HepG2 (cell line): ENCODE data around the gene FBXO41. TPM values are rescaled to one million over a fixed set of nuclear protein-coding genes. Genes with fewer than 3 reads are reported as not detected.

Source experiments
- ATF1 ChIP-seq: IDR thresholded peaks from 2 replicates; pipeline ENCODE4 v1.6.1; 2016; ENCODE audit warnings: mild to moderate bottlenecking, control low read depth
- GLI4 ChIP-seq: sonication (generic); formaldehyde crosslinking; IDR thresholded peaks from 2 replicates; pipeline ENCODE4 v1.5.1; 2020; ENCODE audit warnings: missing genetic modification reagents, mild to moderate bottlenecking, moderate library complexity, borderline replicate concordance
- MIER3 ChIP-seq: IDR thresholded peaks from 2 replicates; pipeline ENCODE4 v1.6.1; 2016; ENCODE audit warnings: missing compliant biosample characterization, borderline replicate concordance
- MTF2 ChIP-seq: sonication (generic); formaldehyde crosslinking; IDR thresholded peaks from 2 replicates; pipeline ENCODE4 v1.5.0; 2020; ENCODE audit warnings: missing genetic modification reagents, borderline replicate concordance
- TCF7 ChIP-seq: sonication (generic); IDR thresholded peaks from 2 replicates; pipeline ENCODE4 v1.6.1; 2016; ENCODE audit warnings: antibody characterized with exemption, low read depth
- ZNF264 ChIP-seq: sonication (generic); formaldehyde crosslinking; IDR thresholded peaks from 2 replicates; pipeline ENCODE4 v1.4.0; 2020; ENCODE audit warnings: missing genetic modification reagents
- ZNF557 ChIP-seq: sonication (generic); formaldehyde crosslinking; IDR thresholded peaks from 2 replicates; pipeline ENCODE4 v1.4.0; 2020; ENCODE audit warnings: missing genetic modification reagents
- ZSCAN29 ChIP-seq: sonication (generic); formaldehyde crosslinking; conservative IDR thresholded peaks from 2 replicates; pipeline ENCODE4 v1.4.0; 2020; ENCODE audit warnings: mild to moderate bottlenecking, missing genetic modification reagents
- polyA plus RNA-seq, 8 experiments: library from polyadenylated mRNA; depleted of rRNA in 3 of 8; stranded (reverse) in 7 of 8; unstranded in 1 of 8; fragments of >200 nt; fragmentation: Illumina TruSeq in 4 of 8; extraction: Trizol in 4 of 8; gene quantifications; 2 replicates each; pipeline versions ENCODE4 v1.2.1 to v1.2.3, GENCODE V29; 2011 to 2016; ENCODE audit warnings: low read depth in 4 of 8, missing spikeins in 1 of 8, mixed read lengths in 1 of 8; ENCODE audit not compliant: insufficient read depth in 1 of 8
- total RNA-seq, 5 experiments: library from RNA; depleted of rRNA; stranded (reverse); fragments of >200 nt; fragmentation: Illumina TruSeq; extraction: Trizol; gene quantifications; 2 replicates each; pipeline ENCODE4 v1.2.3, GENCODE V29; 2016; ENCODE audit warnings: low read depth in 1 of 5
- TF ChIP-seq, protein P1 (sequence below): sonication (generic); formaldehyde crosslinking; IDR thresholded peaks from 2 replicates; pipeline ENCODE4 v1.8.1; 2022; ENCODE audit warnings: low read depth, mild to moderate bottlenecking, missing genetic modification reagents
- TF ChIP-seq, protein P2 (sequence below): sonication (generic); formaldehyde crosslinking; IDR thresholded peaks from 2 replicates; pipeline ENCODE4 v1.5.0; 2020; ENCODE audit warnings: mild to moderate bottlenecking, missing genetic modification reagents, borderline replicate concordance
- TF ChIP-seq, protein P3 (sequence below): sonication (generic); formaldehyde crosslinking; IDR thresholded peaks from 2 replicates; pipeline ENCODE4 v1.4.0; 2020; ENCODE audit warnings: missing genetic modification reagents
- TF ChIP-seq, protein P4 (sequence below): sonication (generic); formaldehyde crosslinking; IDR thresholded peaks from 2 replicates; pipeline ENCODE4 v1.4.0; 2020; ENCODE audit warnings: missing genetic modification reagents, borderline replicate concordance

FBXO41 gene
- total and polyA plus RNA-seq, 2 of the 13 experiments (the other 11 are each of a cell fraction or from before 2014, with no cell fraction given) = 4.2 to 10.3 TPM

DNA sequence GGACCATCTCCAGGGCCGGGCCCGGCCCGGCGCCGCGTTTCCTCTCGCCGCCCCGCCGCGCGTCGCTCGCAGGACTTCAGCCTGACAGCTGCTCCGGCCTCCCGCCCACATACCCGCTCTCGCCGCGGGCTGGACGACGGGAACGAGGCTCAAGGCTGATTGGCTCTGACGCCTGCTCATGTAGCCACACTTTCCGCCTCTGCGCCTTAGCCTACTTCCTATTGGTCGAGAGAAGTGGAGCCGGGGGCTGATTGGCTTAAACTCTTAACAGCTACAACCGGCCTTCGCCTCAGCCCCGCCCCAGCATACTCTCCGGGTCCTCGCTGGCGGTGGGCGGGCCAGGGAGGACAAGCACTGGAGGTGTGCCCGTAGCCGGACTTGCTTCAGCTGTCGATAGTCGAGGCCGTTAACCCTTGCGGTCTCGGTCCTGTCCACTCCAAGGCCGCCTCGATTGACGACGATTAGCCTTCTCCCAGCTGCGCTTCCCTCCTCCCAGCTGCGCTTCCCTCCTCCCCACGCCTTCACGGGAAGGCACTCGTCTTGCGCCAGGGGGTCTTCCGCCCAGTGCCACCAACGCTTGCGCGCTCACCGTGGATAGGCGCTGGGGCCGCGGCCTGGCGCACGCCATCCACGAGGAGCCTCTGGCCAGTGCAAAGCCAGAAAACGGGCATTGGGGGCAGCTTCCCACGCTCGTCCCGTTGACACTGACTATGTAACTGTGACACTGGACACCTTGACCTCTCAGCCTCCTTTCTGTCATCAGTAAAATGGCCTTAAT is 50.9 kb downstream of the FBXO41 start, which contains the start of gene PRADC1 (continued):
- TF ChIP-seq MIER3 (CRISPR knock-in tag) (peak; percentile 56; the same call in 1 of the 2 replicates), ZNF557 (no peak), ATF1 (CRISPR knock-in tag) (no peak; the same call in none of the 2 replicates), GLI4 (peak; percentile 3; the same call in 1 of the 2 replicates), ZSCAN29 (CRISPR knock-in tag) (0 out of 2 replicates have a peak, but pooled peaks have one; percentile 54), ZNF264 (0 out of 2 replicates have a peak, but pooled peaks have one; percentile 27), MTF2 (CRISPR knock-in tag) (peak; percentile 81; the same call in 1 of the 2 replicates), TCF7 (no peak)
- TF ChIP-seq, protein P1, sequence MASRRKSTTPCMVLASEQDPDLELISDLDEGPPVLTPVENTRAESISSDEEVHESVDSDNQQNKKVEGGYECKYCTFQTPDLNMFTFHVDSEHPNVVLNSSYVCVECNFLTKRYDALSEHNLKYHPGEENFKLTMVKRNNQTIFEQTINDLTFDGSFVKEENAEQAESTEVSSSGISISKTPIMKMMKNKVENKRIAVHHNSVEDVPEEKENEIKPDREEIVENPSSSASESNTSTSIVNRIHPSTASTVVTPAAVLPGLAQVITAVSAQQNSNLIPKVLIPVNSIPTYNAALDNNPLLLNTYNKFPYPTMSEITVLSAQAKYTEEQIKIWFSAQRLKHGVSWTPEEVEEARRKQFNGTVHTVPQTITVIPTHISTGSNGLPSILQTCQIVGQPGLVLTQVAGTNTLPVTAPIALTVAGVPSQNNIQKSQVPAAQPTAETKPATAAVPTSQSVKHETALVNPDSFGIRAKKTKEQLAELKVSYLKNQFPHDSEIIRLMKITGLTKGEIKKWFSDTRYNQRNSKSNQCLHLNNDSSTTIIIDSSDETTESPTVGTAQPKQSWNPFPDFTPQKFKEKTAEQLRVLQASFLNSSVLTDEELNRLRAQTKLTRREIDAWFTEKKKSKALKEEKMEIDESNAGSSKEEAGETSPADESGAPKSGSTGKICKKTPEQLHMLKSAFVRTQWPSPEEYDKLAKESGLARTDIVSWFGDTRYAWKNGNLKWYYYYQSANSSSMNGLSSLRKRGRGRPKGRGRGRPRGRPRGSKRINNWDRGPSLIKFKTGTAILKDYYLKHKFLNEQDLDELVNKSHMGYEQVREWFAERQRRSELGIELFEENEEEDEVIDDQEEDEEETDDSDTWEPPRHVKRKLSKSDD (CRISPR knock-in tag) = peak; percentile 87
- TF ChIP-seq, protein P2, sequence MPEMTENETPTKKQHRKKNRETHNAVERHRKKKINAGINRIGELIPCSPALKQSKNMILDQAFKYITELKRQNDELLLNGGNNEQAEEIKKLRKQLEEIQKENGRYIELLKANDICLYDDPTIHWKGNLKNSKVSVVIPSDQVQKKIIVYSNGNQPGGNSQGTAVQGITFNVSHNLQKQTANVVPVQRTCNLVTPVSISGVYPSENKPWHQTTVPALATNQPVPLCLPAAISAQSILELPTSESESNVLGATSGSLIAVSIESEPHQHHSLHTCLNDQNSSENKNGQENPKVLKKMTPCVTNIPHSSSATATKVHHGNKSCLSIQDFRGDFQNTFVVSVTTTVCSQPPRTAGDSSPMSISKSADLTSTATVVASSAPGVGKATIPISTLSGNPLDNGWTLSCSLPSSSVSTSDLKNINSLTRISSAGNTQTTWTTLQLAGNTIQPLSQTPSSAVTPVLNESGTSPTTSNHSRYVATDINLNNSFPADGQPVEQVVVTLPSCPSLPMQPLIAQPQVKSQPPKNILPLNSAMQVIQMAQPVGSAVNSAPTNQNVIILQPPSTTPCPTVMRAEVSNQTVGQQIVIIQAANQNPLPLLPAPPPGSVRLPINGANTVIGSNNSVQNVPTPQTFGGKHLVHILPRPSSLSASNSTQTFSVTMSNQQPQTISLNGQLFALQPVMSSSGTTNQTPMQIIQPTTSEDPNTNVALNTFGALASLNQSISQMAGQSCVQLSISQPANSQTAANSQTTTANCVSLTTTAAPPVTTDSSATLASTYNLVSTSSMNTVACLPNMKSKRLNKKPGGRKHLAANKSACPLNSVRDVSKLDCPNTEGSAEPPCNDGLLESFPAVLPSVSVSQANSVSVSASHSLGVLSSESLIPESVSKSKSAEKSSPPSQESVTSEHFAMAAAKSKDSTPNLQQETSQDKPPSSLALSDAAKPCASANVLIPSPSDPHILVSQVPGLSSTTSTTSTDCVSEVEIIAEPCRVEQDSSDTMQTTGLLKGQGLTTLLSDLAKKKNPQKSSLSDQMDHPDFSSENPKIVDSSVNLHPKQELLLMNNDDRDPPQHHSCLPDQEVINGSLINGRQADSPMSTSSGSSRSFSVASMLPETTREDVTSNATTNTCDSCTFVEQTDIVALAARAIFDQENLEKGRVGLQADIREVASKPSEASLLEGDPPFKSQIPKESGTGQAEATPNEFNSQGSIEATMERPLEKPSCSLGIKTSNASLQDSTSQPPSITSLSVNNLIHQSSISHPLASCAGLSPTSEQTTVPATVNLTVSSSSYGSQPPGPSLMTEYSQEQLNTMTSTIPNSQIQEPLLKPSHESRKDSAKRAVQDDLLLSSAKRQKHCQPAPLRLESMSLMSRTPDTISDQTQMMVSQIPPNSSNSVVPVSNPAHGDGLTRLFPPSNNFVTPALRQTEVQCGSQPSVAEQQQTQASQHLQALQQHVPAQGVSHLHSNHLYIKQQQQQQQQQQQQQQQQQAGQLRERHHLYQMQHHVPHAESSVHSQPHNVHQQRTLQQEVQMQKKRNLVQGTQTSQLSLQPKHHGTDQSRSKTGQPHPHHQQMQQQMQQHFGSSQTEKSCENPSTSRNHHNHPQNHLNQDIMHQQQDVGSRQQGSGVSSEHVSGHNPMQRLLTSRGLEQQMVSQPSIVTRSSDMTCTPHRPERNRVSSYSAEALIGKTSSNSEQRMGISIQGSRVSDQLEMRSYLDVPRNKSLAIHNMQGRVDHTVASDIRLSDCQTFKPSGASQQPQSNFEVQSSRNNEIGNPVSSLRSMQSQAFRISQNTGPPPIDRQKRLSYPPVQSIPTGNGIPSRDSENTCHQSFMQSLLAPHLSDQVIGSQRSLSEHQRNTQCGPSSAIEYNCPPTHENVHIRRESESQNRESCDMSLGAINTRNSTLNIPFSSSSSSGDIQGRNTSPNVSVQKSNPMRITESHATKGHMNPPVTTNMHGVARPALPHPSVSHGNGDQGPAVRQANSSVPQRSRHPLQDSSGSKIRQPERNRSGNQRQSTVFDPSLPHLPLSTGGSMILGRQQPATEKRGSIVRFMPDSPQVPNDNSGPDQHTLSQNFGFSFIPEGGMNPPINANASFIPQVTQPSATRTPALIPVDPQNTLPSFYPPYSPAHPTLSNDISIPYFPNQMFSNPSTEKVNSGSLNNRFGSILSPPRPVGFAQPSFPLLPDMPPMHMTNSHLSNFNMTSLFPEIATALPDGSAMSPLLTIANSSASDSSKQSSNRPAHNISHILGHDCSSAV (CRISPR knock-in tag) = no peak
- TF ChIP-seq, protein P3, sequence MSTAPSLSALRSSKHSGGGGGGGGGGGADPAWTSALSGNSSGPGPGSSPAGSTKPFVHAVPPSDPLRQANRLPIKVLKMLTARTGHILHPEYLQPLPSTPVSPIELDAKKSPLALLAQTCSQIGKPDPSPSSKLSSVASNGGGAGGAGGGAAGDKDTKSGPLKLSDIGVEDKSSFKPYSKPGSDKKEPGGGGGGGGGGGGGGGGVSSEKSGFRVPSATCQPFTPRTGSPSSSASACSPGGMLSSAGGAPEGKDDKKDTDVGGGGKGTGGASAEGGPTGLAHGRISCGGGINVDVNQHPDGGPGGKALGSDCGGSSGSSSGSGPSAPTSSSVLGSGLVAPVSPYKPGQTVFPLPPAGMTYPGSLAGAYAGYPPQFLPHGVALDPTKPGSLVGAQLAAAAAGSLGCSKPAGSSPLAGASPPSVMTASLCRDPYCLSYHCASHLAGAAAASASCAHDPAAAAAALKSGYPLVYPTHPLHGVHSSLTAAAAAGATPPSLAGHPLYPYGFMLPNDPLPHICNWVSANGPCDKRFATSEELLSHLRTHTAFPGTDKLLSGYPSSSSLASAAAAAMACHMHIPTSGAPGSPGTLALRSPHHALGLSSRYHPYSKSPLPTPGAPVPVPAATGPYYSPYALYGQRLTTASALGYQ (CRISPR knock-in tag) = no peak
- TF ChIP-seq, protein P4, sequence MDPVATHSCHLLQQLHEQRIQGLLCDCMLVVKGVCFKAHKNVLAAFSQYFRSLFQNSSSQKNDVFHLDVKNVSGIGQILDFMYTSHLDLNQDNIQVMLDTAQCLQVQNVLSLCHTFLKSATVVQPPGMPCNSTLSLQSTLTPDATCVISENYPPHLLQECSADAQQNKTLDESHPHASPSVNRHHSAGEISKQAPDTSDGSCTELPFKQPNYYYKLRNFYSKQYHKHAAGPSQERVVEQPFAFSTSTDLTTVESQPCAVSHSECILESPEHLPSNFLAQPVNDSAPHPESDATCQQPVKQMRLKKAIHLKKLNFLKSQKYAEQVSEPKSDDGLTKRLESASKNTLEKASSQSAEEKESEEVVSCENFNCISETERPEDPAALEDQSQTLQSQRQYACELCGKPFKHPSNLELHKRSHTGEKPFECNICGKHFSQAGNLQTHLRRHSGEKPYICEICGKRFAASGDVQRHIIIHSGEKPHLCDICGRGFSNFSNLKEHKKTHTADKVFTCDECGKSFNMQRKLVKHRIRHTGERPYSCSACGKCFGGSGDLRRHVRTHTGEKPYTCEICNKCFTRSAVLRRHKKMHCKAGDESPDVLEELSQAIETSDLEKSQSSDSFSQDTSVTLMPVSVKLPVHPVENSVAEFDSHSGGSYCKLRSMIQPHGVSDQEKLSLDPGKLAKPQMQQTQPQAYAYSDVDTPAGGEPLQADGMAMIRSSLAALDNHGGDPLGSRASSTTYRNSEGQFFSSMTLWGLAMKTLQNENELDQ (CRISPR knock-in tag) = peak; percentile 81; the same call in 1 of the 2 replicates
